Activated gamma-delta T cell treated with anti-CD3 and anti-CD28 coated beads, Interleukin-2, amount 50 U/mL, for 16 hours (primary cell): ENCODE results near the gene PC.

ENCODE experiments used
- DNase-seq: peaks from one replicate; pipeline ENCODE4 v3.0.0-alpha.2; 2020; ENCODE audit warnings: low read depth

Gene PC

GRCh38 chr11:66881927-66882452 is 76.2 kb downstream of the PC start:
- DNase-seq, result no peak

- no peak for DNase-seq
Measured at GRCh38 chr11:66881451-66881835, 76.7 kb downstream of the PC start.

- DNase-seq, result no peak
Measured at GRCh38 chr11:66880496-66881450, 77.4 kb downstream of the PC start.

- DNase-seq, result no peak
Measured at GRCh38 chr11:66879999-66880398, 78.2 kb downstream of the PC start.

- DNase-seq, result no peak
Measured at GRCh38 chr11:66879583-66879982, 78.6 kb downstream of the PC start.

GRCh38 chr11:66879000-66879399 is 79.2 kb downstream of the PC start:
- no peak for DNase-seq

GRCh38 chr11:66878474-66878873 is 79.7 kb downstream of the PC start:
- no peak for DNase-seq

- DNase-seq, result no peak
Measured at GRCh38 chr11:66877588-66878385, 80.4 kb downstream of the PC start.

- no peak for DNase-seq
Measured at GRCh38 chr11:66875378-66875777, 82.8 kb downstream of the PC start.

- no peak for DNase-seq
Measured at GRCh38 chr11:66874232-66874631, 84.0 kb downstream of the PC start.

- DNase-seq, result no peak
Measured at GRCh38 chr11:66871521-66871901, 86.7 kb downstream of the PC start.

GRCh38 chr11:66870616-66871520 is 87.3 kb downstream of the PC start:
- no peak for DNase-seq

GRCh38 chr11:66870131-66870530 is 88.1 kb downstream of the PC start:
- DNase-seq, result no peak

- DNase-seq, result no peak
Measured at GRCh38 chr11:66869567-66869870, 88.7 kb downstream of the PC start.

GRCh38 chr11:66868726-66869566 is 89.2 kb downstream of the PC start:
- DNase-seq, result peak; percentile 72

GRCh38 chr11:66868082-66868725 is 90.0 kb downstream of the PC start:
- DNase-seq, result no peak

GRCh38 chr11:66867425-66868040 is 90.7 kb downstream of the PC start:
- no peak for DNase-seq

GRCh38 chr11:66866511-66866986 is 91.6 kb downstream of the PC start:
- DNase-seq, result no peak

- no peak for DNase-seq
Measured at GRCh38 chr11:66866007-66866406, 92.2 kb downstream of the PC start.
